ENCODE data around the gene OR7G2.

DNA sequence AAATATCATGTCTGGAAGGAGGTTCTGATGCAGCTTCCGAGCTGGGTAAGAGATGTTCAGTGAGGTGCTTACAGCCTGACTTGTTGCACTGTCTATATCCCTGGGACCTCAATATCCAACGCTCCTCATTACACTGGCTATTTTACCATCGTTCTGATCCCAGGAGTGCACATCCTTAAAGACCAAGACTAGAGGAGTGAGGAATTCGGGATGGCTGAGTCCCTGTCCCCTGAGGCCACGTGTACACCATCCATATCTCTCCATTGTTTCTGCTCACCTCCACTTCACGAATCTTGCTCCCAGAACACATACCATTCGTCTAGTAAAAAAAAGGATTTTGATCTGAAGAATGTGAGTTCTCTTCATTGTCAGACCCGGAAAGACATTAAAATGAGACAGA is at the start of gene OR7G2:
- no peak for TF ChIP-seq CTCF (IDR thresholded peaks at IDR 0.05)
- TF ChIP-seq POLR2A (IDR thresholded peaks at IDR 0.05) = no peak

Measured in uterus (tissue), 2 donors.